H1 (cell line): ENCODE data around the gene CIDEA.

Source experiments
- ATF2 ChIP-seq: IDR thresholded peaks from 2 replicates; pipeline ENCODE4 v1.6.1; 2012; ENCODE audit warnings: low read length, inconsistent platforms
- ATF3 ChIP-seq: IDR thresholded peaks from 2 replicates; pipeline ENCODE4 v1.6.1; 2011; ENCODE audit warnings: low read depth, mild to moderate bottlenecking, low read length; ENCODE audit not compliant: insufficient read depth
- BRCA1 ChIP-seq: IDR thresholded peaks from 2 replicates; pipeline ENCODE4 v1.6.1; 2012; ENCODE audit warnings: low read depth, low read length, improper control_type of control experiment
- CTCF ChIP-seq, 3 experiments: IDR thresholded peaks; 1 replicate in 2 of 3; 2 replicates in 1 of 3; pipeline versions ENCODE4 v1.5.1 to v1.6.1; 2011; ENCODE audit warnings: low read length in 3 of 3, mild to moderate bottlenecking in 3 of 3, inconsistent platforms in 2 of 3, low read depth in 1 of 3, moderate library complexity in 1 of 3; ENCODE audit not compliant: insufficient read depth in 1 of 3; ENCODE audit errors: control extremely low read depth in 1 of 3
- GABPA ChIP-seq: IDR thresholded peaks from 2 replicates; pipeline ENCODE4 v1.6.1; 2011; ENCODE audit warnings: mild to moderate bottlenecking, low read length, moderate library complexity, borderline replicate concordance; ENCODE audit not compliant: insufficient read depth
- HDAC2 ChIP-seq, 2 experiments: fragments of 300-600 bp in 1 of 2; sonication (generic) in 1 of 2; IDR thresholded peaks; 2 replicates each; pipeline ENCODE4 v1.6.1; 2011 to 2012; ENCODE audit warnings: low read depth in 2 of 2, low read length in 2 of 2, mild to moderate bottlenecking in 2 of 2, moderate library complexity in 2 of 2, borderline replicate concordance in 1 of 2, inconsistent platforms in 1 of 2
- JUND ChIP-seq: IDR thresholded peaks from 2 replicates; pipeline ENCODE4 v1.6.1; 2011; ENCODE audit warnings: mild to moderate bottlenecking, improper control_type of control experiment, low read length
- POLR2A ChIP-seq, 2 experiments: IDR thresholded peaks; 1 replicate in 1 of 2; 2 replicates in 1 of 2; pipeline ENCODE4 v1.6.1; 2011; ENCODE audit warnings: low read depth in 2 of 2, low read length in 2 of 2, mild to moderate bottlenecking in 2 of 2; ENCODE audit errors: control extremely low read depth in 1 of 2
- SP1 ChIP-seq: IDR thresholded peaks from 2 replicates; pipeline ENCODE4 v1.6.1; 2011; ENCODE audit warnings: low read depth, low read length
- TAF1 ChIP-seq: IDR thresholded peaks from 2 replicates; pipeline ENCODE4 v1.6.1; 2011; ENCODE audit warnings: mild to moderate bottlenecking, low read depth, low read length
- TCF12 ChIP-seq: IDR thresholded peaks from 2 replicates; pipeline ENCODE4 v1.6.1; 2011; ENCODE audit warnings: low read depth, mild to moderate bottlenecking, low read length

- no peak for TF ChIP-seq SP1
- no peak for TF ChIP-seq BRCA1
- TF ChIP-seq POLR2A (IDR thresholded peaks at IDR 0.05; ENCODE audit: control extremely low read depth in 1 of 2, low read depth in 2 of 2, low read length in 2 of 2): no peak
- TF ChIP-seq JUND: no peak
- no peak for TF ChIP-seq TCF12
- TF ChIP-seq GABPA: no peak
- no peak for TF ChIP-seq CTCF (IDR thresholded peaks at IDR 0.05; ENCODE audit: control extremely low read depth in 1 of 3, insufficient read depth in 1 of 3, low read depth in 1 of 3, low read length in 3 of 3)
- TF ChIP-seq ATF2: no peak
- TF ChIP-seq HDAC2 (IDR thresholded peaks at IDR 0.05; ENCODE audit: borderline replicate concordance in 1 of 2, low read depth in 2 of 2, low read length in 2 of 2): no peak
- no peak for TF ChIP-seq ATF3
- TF ChIP-seq TAF1: no peak
These were observed 2.9 kb upstream of the CIDEA start for GRCh38 chr18:12251311-12251710.
